K562 (cell line): ENCODE measurements around the gene ZNF513. TPM values are rescaled to one million over a fixed set of nuclear protein-coding genes. Genes with fewer than 3 reads are reported as not detected.
A peak's percentile ranks its signal among the peaks of the same experiment; 100 is the strongest.

Source experiments
- BHLHE40 ChIP-seq: IDR thresholded peaks from 2 replicates; pipeline ENCODE4 v1.6.1; 2011; ENCODE audit warnings: low read length, improper control_type of control experiment
- EHMT2 ChIP-seq: fragments of 450-650 bp; IDR thresholded peaks from 2 replicates; pipeline ENCODE4 v1.6.1; 2018; ENCODE audit warnings: antibody characterized with exemption
- ETS2 ChIP-seq: IDR thresholded peaks from 2 replicates; pipeline ENCODE4 v1.6.1; 2016; ENCODE audit warnings: borderline replicate concordance, missing genetic modification characterization, mild to moderate bottlenecking, moderate library complexity, missing compliant biosample characterization; ENCODE audit not compliant: poor library complexity, severe bottlenecking
- KAT2B ChIP-seq: IDR thresholded peaks from one replicate; pipeline ENCODE4 v1.6.1; 2012; ENCODE audit warnings: low read depth, mild to moderate bottlenecking, control low read depth, inconsistent platforms, low read length, moderate library complexity
- L3MBTL2 ChIP-seq: fragments of 450-650 bp; IDR thresholded peaks from 2 replicates; pipeline ENCODE4 v1.6.1; 2016; ENCODE audit warnings: mild to moderate bottlenecking, moderate library complexity
- MYNN ChIP-seq, 2 experiments: sonication (generic); formaldehyde crosslinking in 1 of 2; IDR thresholded peaks; 2 replicates each; pipeline versions ENCODE4 v1.5.0 to v1.6.1; 2016 to 2020; ENCODE audit warnings: antibody characterized with exemption in 1 of 2, missing genetic modification reagents in 1 of 2
- NUFIP1 ChIP-seq: fragments of 450-650 bp; IDR thresholded peaks from 2 replicates; pipeline ENCODE4 v1.6.1; 2018; ENCODE audit not compliant: partially characterized antibody
- RBM34 ChIP-seq: fragments of 200-400 bp; formaldehyde crosslinking; IDR thresholded peaks from 2 replicates; pipeline ENCODE4 v1.6.1; 2018; ENCODE audit warnings: low read length, borderline replicate concordance; ENCODE audit not compliant: insufficient read depth
- polyA plus RNA-seq, 8 experiments: library from polyadenylated mRNA; depleted of rRNA in 4 of 8; stranded (reverse) in 5 of 8; unstranded in 3 of 8; fragments of >200 nt; fragmentation: Nextera tagmentation in 2 of 8; fragmentation: Illumina TruSeq in 1 of 8; extraction: Ambion mirVana in 2 of 8; extraction: Trizol in 1 of 8; gene quantifications; 2 replicates each; pipeline versions ENCODE4 v1.2.1 to v1.2.3, GENCODE V29; 2011 to 2014; ENCODE audit warnings: inconsistent platforms in 1 of 8, missing spikeins in 1 of 8
- total RNA-seq, 7 experiments: library from RNA; depleted of rRNA in 6 of 7; stranded (reverse); fragments of >200 nt in 6 of 7; fragmentation: Illumina TruSeq in 2 of 7; extraction: Trizol in 2 of 7; gene quantifications; 2 replicates each; pipeline versions ENCODE4 v1.2.1 to v1.2.3, GENCODE V29; 2011 to 2021; ENCODE audit warnings: low replicate concordance in 1 of 7
- TF ChIP-seq, protein P1 (sequence below): fragments of 250-450 bp; sonication (Bioruptor Pico); IDR thresholded peaks from 2 replicates; pipeline ENCODE4 v1.4.0; 2020
- TF ChIP-seq, protein P2 (sequence below), 2 experiments: fragments of 250-450 bp in 1 of 2; fragments of 450-650 bp in 1 of 2; sonication (Bioruptor Pico) in 1 of 2; IDR thresholded peaks; 2 replicates each; pipeline versions ENCODE4 v1.6.1 to v1.8.0; 2016 to 2021; ENCODE audit warnings: mild to moderate bottlenecking in 2 of 2, moderate library complexity in 2 of 2, missing compliant biosample characterization in 1 of 2, missing genetic modification characterization in 1 of 2
- TF ChIP-seq, protein P3 (sequence below): sonication (generic); formaldehyde crosslinking; IDR thresholded peaks from 2 replicates; pipeline ENCODE4 v1.8.1; 2023; ENCODE audit warnings: mild to moderate bottlenecking, missing genetic modification reagents
- TF ChIP-seq, protein P4 (sequence below), 3 experiments: fragments of 200-800 bp in 1 of 3; fragments of 250-450 bp in 1 of 3; fragments of 450-650 bp in 1 of 3; sonication (Bioruptor Pico) in 1 of 3; sonication (Bioruptor generic) in 1 of 3; formaldehyde crosslinking in 1 of 3; IDR thresholded peaks; 2 replicates each; pipeline versions ENCODE4 v1.6.1 to v1.8.0; 2016 to 2022; ENCODE audit warnings: mild to moderate bottlenecking in 2 of 3, missing genetic modification characterization in 2 of 3, missing compliant biosample characterization in 1 of 3, moderate library complexity in 1 of 3
- TF ChIP-seq, protein P5 (sequence below): sonication (generic); formaldehyde crosslinking; IDR thresholded peaks from 2 replicates; pipeline ENCODE4 v1.8.0; 2022; ENCODE audit warnings: mild to moderate bottlenecking, missing genetic modification reagents, borderline replicate concordance

Gene ZNF513
- total and polyA plus RNA-seq, 9 of the 15 experiments (the other 6 are each of a cell fraction or from before 2014, with no cell fraction given) = 0.04 to 13.6 (median 4.4) TPM

DNA sequence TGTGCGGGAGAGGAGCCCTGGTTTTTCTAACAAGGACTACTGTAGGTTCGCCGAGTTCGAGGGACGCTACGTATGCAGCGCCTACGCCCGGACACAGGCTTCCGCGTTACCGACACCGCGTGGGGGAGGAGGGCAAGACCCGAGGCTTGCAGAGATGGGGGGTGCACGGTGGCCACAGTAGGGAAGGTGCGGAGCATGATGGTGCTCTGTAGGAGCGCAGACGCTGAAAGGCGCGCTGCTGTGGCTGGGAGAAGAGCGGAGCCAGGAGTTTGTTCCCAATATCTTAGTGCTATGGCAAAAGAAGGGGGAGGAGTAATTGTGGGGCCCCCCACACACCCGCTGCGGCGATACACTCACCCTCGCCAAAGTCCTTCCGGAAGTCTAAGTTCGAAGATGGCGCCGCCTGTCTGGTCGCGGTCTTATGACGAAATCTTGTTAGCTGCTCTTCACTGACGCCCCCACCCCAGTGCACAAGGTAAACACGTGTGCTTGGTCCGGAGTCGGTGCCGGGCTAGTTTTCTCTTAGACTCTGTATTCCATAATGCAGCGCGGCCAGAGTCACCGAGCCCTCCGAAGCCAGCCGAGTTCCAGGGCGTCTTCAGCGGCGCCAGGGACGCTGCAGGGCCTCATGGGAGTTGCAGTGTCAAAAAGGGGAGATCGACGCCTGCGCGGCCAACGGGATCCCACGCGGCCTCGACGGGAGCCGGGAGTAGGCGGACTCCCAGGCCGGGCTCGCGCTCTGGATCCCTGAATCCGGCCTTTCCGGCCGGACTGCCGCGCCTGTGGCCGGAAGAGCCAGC is 24.0 kb downstream of the ZNF513 start, which contains the start of gene GTF3C2 (continued):
- TF ChIP-seq BHLHE40 (peak; percentile 78), NUFIP1 (no peak), L3MBTL2 (peak; percentile 97), RBM34 (no peak), MYNN (IDR thresholded peaks at IDR 0.05) (no peak), MYNN (CRISPR knock-in tag; IDR thresholded peaks at IDR 0.05) (no peak), KAT2B (no peak), EHMT2 (no peak), ETS2 (tag) (no peak)
- TF ChIP-seq, protein P1, sequence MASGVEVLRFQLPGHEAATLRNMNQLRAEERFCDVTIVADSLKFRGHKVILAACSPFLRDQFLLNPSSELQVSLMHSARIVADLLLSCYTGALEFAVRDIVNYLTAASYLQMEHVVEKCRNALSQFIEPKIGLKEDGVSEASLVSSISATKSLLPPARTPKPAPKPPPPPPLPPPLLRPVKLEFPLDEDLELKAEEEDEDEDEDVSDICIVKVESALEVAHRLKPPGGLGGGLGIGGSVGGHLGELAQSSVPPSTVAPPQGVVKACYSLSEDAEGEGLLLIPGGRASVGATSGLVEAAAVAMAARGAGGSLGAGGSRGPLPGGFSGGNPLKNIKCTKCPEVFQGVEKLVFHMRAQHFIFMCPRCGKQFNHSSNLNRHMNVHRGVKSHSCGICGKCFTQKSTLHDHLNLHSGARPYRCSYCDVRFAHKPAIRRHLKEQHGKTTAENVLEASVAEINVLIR (CRISPR knock-in tag) = peak; percentile 96
- TF ChIP-seq, protein P2, sequence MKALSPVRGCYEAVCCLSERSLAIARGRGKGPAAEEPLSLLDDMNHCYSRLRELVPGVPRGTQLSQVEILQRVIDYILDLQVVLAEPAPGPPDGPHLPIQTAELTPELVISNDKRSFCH (CRISPR knock-in tag; IDR thresholded peaks at IDR 0.05) = no peak
- TF ChIP-seq, protein P2 (tag; IDR thresholded peaks at IDR 0.05) = peak; percentile 62
- TF ChIP-seq, protein P3, sequence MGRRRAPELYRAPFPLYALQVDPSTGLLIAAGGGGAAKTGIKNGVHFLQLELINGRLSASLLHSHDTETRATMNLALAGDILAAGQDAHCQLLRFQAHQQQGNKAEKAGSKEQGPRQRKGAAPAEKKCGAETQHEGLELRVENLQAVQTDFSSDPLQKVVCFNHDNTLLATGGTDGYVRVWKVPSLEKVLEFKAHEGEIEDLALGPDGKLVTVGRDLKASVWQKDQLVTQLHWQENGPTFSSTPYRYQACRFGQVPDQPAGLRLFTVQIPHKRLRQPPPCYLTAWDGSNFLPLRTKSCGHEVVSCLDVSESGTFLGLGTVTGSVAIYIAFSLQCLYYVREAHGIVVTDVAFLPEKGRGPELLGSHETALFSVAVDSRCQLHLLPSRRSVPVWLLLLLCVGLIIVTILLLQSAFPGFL = 0 out of 2 replicates have a peak, but pooled peaks have one; percentile 50
- TF ChIP-seq, protein P4, sequence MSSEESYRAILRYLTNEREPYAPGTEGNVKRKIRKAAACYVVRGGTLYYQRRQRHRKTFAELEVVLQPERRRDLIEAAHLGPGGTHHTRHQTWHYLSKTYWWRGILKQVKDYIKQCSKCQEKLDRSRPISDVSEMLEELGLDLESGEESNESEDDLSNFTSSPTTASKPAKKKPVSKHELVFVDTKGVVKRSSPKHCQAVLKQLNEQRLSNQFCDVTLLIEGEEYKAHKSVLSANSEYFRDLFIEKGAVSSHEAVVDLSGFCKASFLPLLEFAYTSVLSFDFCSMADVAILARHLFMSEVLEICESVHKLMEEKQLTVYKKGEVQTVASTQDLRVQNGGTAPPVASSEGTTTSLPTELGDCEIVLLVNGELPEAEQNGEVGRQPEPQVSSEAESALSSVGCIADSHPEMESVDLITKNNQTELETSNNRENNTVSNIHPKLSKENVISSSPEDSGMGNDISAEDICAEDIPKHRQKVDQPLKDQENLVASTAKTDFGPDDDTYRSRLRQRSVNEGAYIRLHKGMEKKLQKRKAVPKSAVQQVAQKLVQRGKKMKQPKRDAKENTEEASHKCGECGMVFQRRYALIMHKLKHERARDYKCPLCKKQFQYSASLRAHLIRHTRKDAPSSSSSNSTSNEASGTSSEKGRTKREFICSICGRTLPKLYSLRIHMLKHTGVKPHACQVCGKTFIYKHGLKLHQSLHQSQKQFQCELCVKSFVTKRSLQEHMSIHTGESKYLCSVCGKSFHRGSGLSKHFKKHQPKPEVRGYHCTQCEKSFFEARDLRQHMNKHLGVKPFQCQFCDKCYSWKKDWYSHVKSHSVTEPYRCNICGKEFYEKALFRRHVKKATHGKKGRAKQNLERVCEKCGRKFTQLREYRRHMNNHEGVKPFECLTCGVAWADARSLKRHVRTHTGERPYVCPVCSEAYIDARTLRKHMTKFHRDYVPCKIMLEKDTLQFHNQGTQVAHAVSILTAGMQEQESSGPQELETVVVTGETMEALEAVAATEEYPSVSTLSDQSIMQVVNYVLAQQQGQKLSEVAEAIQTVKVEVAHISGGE (CRISPR knock-in tag; IDR thresholded peaks at IDR 0.05) = peak in 2 of 3 experiments; percentile 54 to 89; a peak in 3 of 6 replicates
- TF ChIP-seq, protein P5, sequence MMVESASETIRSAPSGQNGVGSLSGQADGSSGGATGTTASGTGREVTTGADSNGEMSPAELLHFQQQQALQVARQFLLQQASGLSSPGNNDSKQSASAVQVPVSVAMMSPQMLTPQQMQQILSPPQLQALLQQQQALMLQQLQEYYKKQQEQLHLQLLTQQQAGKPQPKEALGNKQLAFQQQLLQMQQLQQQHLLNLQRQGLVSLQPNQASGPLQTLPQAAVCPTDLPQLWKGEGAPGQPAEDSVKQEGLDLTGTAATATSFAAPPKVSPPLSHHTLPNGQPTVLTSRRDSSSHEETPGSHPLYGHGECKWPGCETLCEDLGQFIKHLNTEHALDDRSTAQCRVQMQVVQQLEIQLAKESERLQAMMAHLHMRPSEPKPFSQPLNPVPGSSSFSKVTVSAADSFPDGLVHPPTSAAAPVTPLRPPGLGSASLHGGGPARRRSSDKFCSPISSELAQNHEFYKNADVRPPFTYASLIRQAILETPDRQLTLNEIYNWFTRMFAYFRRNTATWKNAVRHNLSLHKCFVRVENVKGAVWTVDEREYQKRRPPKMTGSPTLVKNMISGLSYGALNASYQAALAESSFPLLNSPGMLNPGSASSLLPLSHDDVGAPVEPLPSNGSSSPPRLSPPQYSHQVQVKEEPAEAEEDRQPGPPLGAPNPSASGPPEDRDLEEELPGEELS (CRISPR knock-in tag) = peak; percentile 32; the same call in 1 of the 2 replicates
